Spleen (tissue), 11 donors: ENCODE measurements around the gene C6orf52. TPM values are rescaled to one million over a fixed set of nuclear protein-coding genes. Genes with fewer than 3 reads are reported as not detected.

Source experiments
- DNase-seq: peaks from one replicate; pipeline ENCODE4 v3.0.0-alpha.2; 2020
- H3K27ac ChIP-seq, 8 donors: fragments of 200-600 bp; sonication (generic) in 7 of 8; 1 replicate in 4 of 8; 2 replicates in 4 of 8; pipeline versions ENCODE4 v1.5.0 to v1.8.0; 2016 to 2021; ENCODE audit warnings: inconsistent platforms in 4 of 8, mild to moderate bottlenecking in 4 of 8, moderate library complexity in 1 of 8
- H3K27me3 ChIP-seq, 7 donors: fragments of 200-600 bp; sonication (generic) in 6 of 7; replicated peaks in 1 of 7; 1 replicate in 4 of 7; 2 replicates in 3 of 7; pipeline versions ENCODE4 v1.5.0 to v1.8.0; 2016 to 2021; ENCODE audit warnings: inconsistent platforms in 3 of 7, mild to moderate bottlenecking in 1 of 7
- H3K36me3 ChIP-seq, 6 donors: fragments of 200-600 bp; sonication (generic) in 5 of 6; 1 replicate in 4 of 6; 2 replicates in 2 of 6; pipeline versions ENCODE4 v1.5.0 to v1.8.0; 2016 to 2021; ENCODE audit warnings: inconsistent platforms in 2 of 6
- H3K4me1 ChIP-seq, 6 donors: fragments of 200-600 bp; sonication (generic) in 5 of 6; 1 replicate in 3 of 6; 2 replicates in 3 of 6; pipeline versions ENCODE4 v1.5.0 to v1.8.0; 2016 to 2021; ENCODE audit warnings: inconsistent platforms in 3 of 6
- H3K4me3 ChIP-seq, 8 donors: fragments of 200-600 bp; sonication (generic) in 7 of 8; 1 replicate in 4 of 8; 2 replicates in 4 of 8; pipeline versions ENCODE4 v1.5.0 to v1.8.0; 2016 to 2021; ENCODE audit warnings: inconsistent platforms in 4 of 8, mild to moderate bottlenecking in 4 of 8, moderate library complexity in 2 of 8
- H3K9me3 ChIP-seq, 8 donors: fragments of 200-600 bp; sonication (generic) in 7 of 8; 1 replicate in 4 of 8; 2 replicates in 4 of 8; pipeline versions ENCODE4 v1.5.0 to v1.8.0; 2016 to 2021; ENCODE audit warnings: inconsistent platforms in 4 of 8
- CTCF ChIP-seq, 11 experiments: fragments of 200-600 bp in 7 of 11; fragments of 450-650 bp in 4 of 11; sonication (generic) in 4 of 11; IDR thresholded peaks in 8 of 11; conservative IDR thresholded peaks in 3 of 11; 1 replicate in 7 of 11; 2 replicates in 4 of 11; pipeline versions ENCODE4 v1.4.0 to v1.8.0; 2016 to 2021; ENCODE audit warnings: antibody characterized with exemption in 11 of 11, inconsistent platforms in 4 of 11, mild to moderate bottlenecking in 1 of 11
- POLR2A ChIP-seq, 3 donors: fragments of 450-650 bp; IDR thresholded peaks; one replicate each; pipeline ENCODE4 v1.5.1; 2017; ENCODE audit warnings: antibody characterized with exemption in 3 of 3, mild to moderate bottlenecking in 1 of 3
- POLR2AphosphoS5 ChIP-seq, 3 donors: sonication (generic); formaldehyde crosslinking; IDR thresholded peaks; one replicate each; pipeline ENCODE4 v1.5.1; 2017; ENCODE audit warnings: antibody characterized with exemption in 3 of 3
- WGBS, 5 donors: extraction: QIAGEN DNeasy Blood & Tissue Kit in 3 of 5; methylation state at CpG; one replicate each; pipeline versions ENCODE4 v1.1.5 to v1.1.7; 2013 to 2018; 5-methylcytosine and 5-hydroxymethylcytosine counted together
- intact Hi-C: fragments of 100-400 bp; cut with DNase I; formaldehyde crosslinking; loops from one replicate; pipeline ENCODE4 v1.15.0; 2023; ENCODE audit warnings: low total_unique reads
- polyA plus RNA-seq, 3 donors: library from polyadenylated mRNA; stranded (reverse); fragments of 200-250 nt; gene quantifications; one replicate each; pipeline ENCODE4 v1.2.1, GENCODE V29; 2013
- small RNA-seq, 4 donors: library from RNA; depleted of rRNA; stranded (forward); fragments of <200 nt; gene quantifications; one replicate each; pipeline ENCODE3, GENCODE V24; 2016
- total RNA-seq, 7 donors: library from RNA; depleted of rRNA in 3 of 7; stranded (reverse); fragments of >200 nt in 3 of 7; fragmentation: NEBNext Ultra II Directional in 4 of 7; extraction: Animal tissue kit (Norgen Biotek cat#: 25700) in 4 of 7; gene quantifications; one replicate each; pipeline versions ENCODE4 v1.1.0 to v1.2.1, GENCODE V29; 2016 to 2021
- donor health status: healthy with polysubstance abuse.
- donor health status: DM: no; HTN: no; CAD: no; lungs with moderate emphysema.
- donor health status: DM: no; HTN: no; CAD: no.
- donor health status: Bipolar disorder and iron deficiency.
- donor health status: healthy.
- donor health status: DM: no; HTN: no; CAD: no.
- donor health status: DM: yes; HTN: yes; CAD: no.

C6orf52 gene
- total and polyA plus RNA-seq, 10 donors: 0.42 to 1.5 (median 0.80) TPM; not detected in 4

- H3K27me3 ChIP-seq: no peaks in the 10 kb centered on the region
- H3K9me3 ChIP-seq: peaks cover 0 to 7% (median 0%) of the 10 kb centered on the region in 8 donors
- intact Hi-C loops: no loop called here
- TF ChIP-seq POLR2A (IDR thresholded peaks at IDR 0.05) (no peak), POLR2AphosphoS5 (IDR thresholded peaks at IDR 0.05) (no peak), CTCF (IDR thresholded peaks at IDR 0.05 in 8 of 11, conservative IDR thresholded peaks at IDR 0.05 in 3 of 11) (no peak)
- peaks cover 0 to 63% (median 9%) of the 10 kb centered on the region in 6 donors for H3K36me3 ChIP-seq
- H3K4me1 ChIP-seq: no peaks in the 10 kb centered on the region
- no peak overlapping the region for H3K4me3 ChIP-seq
- WGBS, 5 donors: 78 to 87% (median 84%) methylated on average over 9 of the region's 9 CpGs
- no peak overlapping the region for H3K27ac ChIP-seq
- DNase-seq: no peak
These were observed 68.2 kb downstream of the C6orf52 start for GRCh38 chr6:10626154-10626741.

GRCh38 chr6:10624836-10625235, 69.6 kb downstream of the C6orf52 start:
- intact Hi-C loops: no loop called here
- Histone ChIP-seq H3K27ac (no peak overlapping the region), H3K27me3 (no peaks in the 10 kb centered on the region), H3K36me3 (peaks cover 0 to 72% (median 9%) of the 10 kb centered on the region in 6 donors), H3K9me3 (peaks cover 0 to 7% (median 0%) of the 10 kb centered on the region in 8 donors), H3K4me1 (no peaks in the 10 kb centered on the region), H3K4me3 (no peak overlapping the region)
- TF ChIP-seq POLR2A (IDR thresholded peaks at IDR 0.05) (no peak), CTCF (IDR thresholded peaks at IDR 0.05 in 8 of 11, conservative IDR thresholded peaks at IDR 0.05 in 3 of 11) (no peak), POLR2AphosphoS5 (IDR thresholded peaks at IDR 0.05) (no peak)
- WGBS, 5 donors: 81 to 90% (median 88%) methylated on average over 5 of the region's 5 CpGs
- DNase-seq: no peak

GRCh38 chr6:10621847-10622246, 72.6 kb downstream of the C6orf52 start:
- no peak overlapping the region for H3K27ac ChIP-seq
- intact Hi-C loops: no loop called here
- H3K4me1 ChIP-seq: no peaks in the 10 kb centered on the region
- no peak for DNase-seq
- H3K27me3 ChIP-seq: no peaks in the 10 kb centered on the region
- TF ChIP-seq POLR2A (IDR thresholded peaks at IDR 0.05) (no peak), POLR2AphosphoS5 (IDR thresholded peaks at IDR 0.05) (no peak), CTCF (IDR thresholded peaks at IDR 0.05 in 8 of 11, conservative IDR thresholded peaks at IDR 0.05 in 3 of 11) (no peak)
- peaks cover 0 to 7% (median 0%) of the 10 kb centered on the region in 8 donors for H3K9me3 ChIP-seq
- 89 to 97% (median 94%) methylated on average over 4 of the region's 4 CpGs for WGBS, 5 donors
- H3K36me3 ChIP-seq: peaks cover 0 to 60% (median 9%) of the 10 kb centered on the region in 6 donors
- no peak overlapping the region for H3K4me3 ChIP-seq

Small RNA genes lying within 50 kb of the gene (small RNA-seq; reads per million reads assigned to genes)
- gene RF00019: 0 reads per million in 4 donors

Other genes starting within 250 kb of the C6orf52 start
- 10 to 100 TPM in 6 of 7 donors, 1 to 10 TPM in 1; 9.8 to 27.2 (median 13.8) TPM for gene GCNT2, start 173.3 kb downstream of the C6orf52 start, total RNA-seq
- gene GCNT2, start 173.3 kb downstream of the C6orf52 start, polyA plus RNA-seq: 1 to 10 TPM; 1.8 to 3.0 (median 2.4) TPM
- gene PAK1IP1, start 356 bp upstream of the C6orf52 start, total RNA-seq: 10 to 100 TPM in 4 of 7 donors, 1 to 10 TPM in 3; 7.3 to 13.6 (median 10.8) TPM
- gene PAK1IP1, start 356 bp upstream of the C6orf52 start, polyA plus RNA-seq: 10 to 100 TPM in 2 of 3 donors, 1 to 10 TPM in 1; 8.4 to 14.7 (median 11.4) TPM
- gene TMEM14C, start 28.5 kb upstream of the C6orf52 start, total RNA-seq: 10 to 100 TPM; 40.7 to 92.6 (median 60.7) TPM
- gene TMEM14C, start 28.5 kb upstream of the C6orf52 start, polyA plus RNA-seq: 100 to 1,000 TPM in 1 of 3 donors, 10 to 100 TPM in 2; 69.5 to 115 (median 87.5) TPM
- gene TMEM14B, start 53.2 kb upstream of the C6orf52 start, total RNA-seq: 10 to 100 TPM; 49.7 to 63.0 (median 57.9) TPM
- gene TMEM14B, start 53.2 kb upstream of the C6orf52 start, polyA plus RNA-seq: 10 to 100 TPM; 67.4 to 83.5 (median 69.4) TPM
- gene MAK, start 143.9 kb upstream of the C6orf52 start, total RNA-seq: 1 to 10 TPM in 4 of 7 donors, under 1 TPM in 3; 0.39 to 2.2 (median 1.1) TPM
- under 1 TPM; 0.05 to 0.19 (median 0.11) TPM for gene MAK, start 143.9 kb upstream of the C6orf52 start, polyA plus RNA-seq
- gene GCM2, start 187.4 kb upstream of the C6orf52 start, total RNA-seq: not detected
- not detected for gene GCM2, start 187.4 kb upstream of the C6orf52 start, polyA plus RNA-seq
- gene SYCP2L, start 192.4 kb upstream of the C6orf52 start, total RNA-seq: under 1 TPM in 5 of 7 donors, not detected in 2; 0.20 to 0.83 (median 0.34) TPM
- under 1 TPM; 0.06 to 0.17 (median 0.12) TPM for gene SYCP2L, start 192.4 kb upstream of the C6orf52 start, polyA plus RNA-seq